Smooth muscle cell (in vitro differentiated cells): ENCODE measurements around the gene GNA12. TPM values are rescaled to one million over a fixed set of nuclear protein-coding genes. Genes with fewer than 3 reads are reported as not detected.

Source experiments
- DNase-seq: peaks from one replicate; lab custom pipeline; 2025; ENCODE audit not compliant: unreplicated experiment; lab: John Stamatoyannopoulos, UW
- H2AFZ ChIP-seq: fragments of 200-600 bp; sonication (generic); 2 replicates; pipeline ENCODE4 v1.6.0; 2016; ENCODE audit warnings: antibody characterized with exemption, low read depth, mild to moderate bottlenecking
- H3F3A ChIP-seq: fragments of 200-600 bp; sonication (generic); 2 replicates; pipeline ENCODE4 v1.6.0; 2017; ENCODE audit warnings: antibody characterized with exemption, low read depth
- H3K27ac ChIP-seq: fragments of 200-600 bp; sonication (generic); 2 replicates; pipeline ENCODE4 v1.5.1; 2016; ENCODE audit warnings: low read depth, mild to moderate bottlenecking
- H3K27me3 ChIP-seq: fragments of 200-600 bp; sonication (generic); 2 replicates; pipeline ENCODE4 v1.6.1; 2016; ENCODE audit warnings: low read depth, mild to moderate bottlenecking
- H3K36me3 ChIP-seq: fragments of 200-600 bp; sonication (generic); 2 replicates; pipeline ENCODE4 v1.5.1; 2016; ENCODE audit warnings: low read depth
- H3K4me1 ChIP-seq: fragments of 200-600 bp; sonication (generic); 2 replicates; pipeline ENCODE4 v1.5.1; 2016; ENCODE audit warnings: low read depth
- H3K4me2 ChIP-seq: fragments of 200-600 bp; sonication (generic); 2 replicates; pipeline ENCODE4 v1.6.0; 2016; ENCODE audit warnings: mild to moderate bottlenecking
- H3K4me3 ChIP-seq: fragments of 200-600 bp; sonication (generic); 2 replicates; pipeline ENCODE4 v1.5.1; 2016; ENCODE audit warnings: mild to moderate bottlenecking
- H3K79me2 ChIP-seq: fragments of 200-600 bp; sonication (generic); 2 replicates; pipeline ENCODE4 v1.6.0; 2016; ENCODE audit warnings: low read depth, mild to moderate bottlenecking
- H3K9ac ChIP-seq: fragments of 200-600 bp; sonication (generic); 2 replicates; pipeline ENCODE4 v1.6.0; 2016; ENCODE audit warnings: low read depth
- H3K9me3 ChIP-seq: fragments of 200-600 bp; sonication (generic); replicated peaks from 2 replicates; pipeline ENCODE4 v1.5.1; 2016; ENCODE audit warnings: low read depth
- H4K20me1 ChIP-seq: fragments of 200-600 bp; sonication (generic); 2 replicates; pipeline ENCODE4 v1.6.0; 2016; ENCODE audit warnings: low read depth
- CTCF ChIP-seq: fragments of 200-600 bp; sonication (generic); IDR thresholded peaks from 2 replicates; pipeline ENCODE4 v1.5.1; 2017; ENCODE audit warnings: borderline replicate concordance, mild to moderate bottlenecking, antibody characterized with exemption; ENCODE audit not compliant: insufficient read depth, poor library complexity, severe bottlenecking
- WGBS: methylation state at CpG from one replicate; pipeline ENCODE4 v1.1.7; 2016; ENCODE audit warnings: low lambda C conversion rate; 5-methylcytosine and 5-hydroxymethylcytosine counted together
- polyA plus RNA-seq: library from polyadenylated mRNA; unstranded; fragments of >200 nt; fragmentation: Nextera tagmentation; extraction: Ambion mirVana; gene quantifications from 2 replicates; pipeline ENCODE4 v1.2.1, GENCODE V29; 2016
- total RNA-seq: library from RNA; depleted of rRNA; stranded (reverse); fragments of >200 nt; gene quantifications from 2 replicates; pipeline ENCODE4 v1.2.3, GENCODE V29; 2014

GNA12 gene
- total and polyA plus RNA-seq, 2 experiments from 2014 or later, result 20.3 to 34.7 TPM

GRCh38 chr7:2824026-2824677 is 20.0 kb downstream of the GNA12 start:
- Histone ChIP-seq H4K20me1 (peaks cover 63% of the 10 kb centered on the region), H3K4me2 (peak overlapping the region; percentile 73), H3F3A (peaks cover 21% of the 10 kb centered on the region), H3K9me3 (no peaks in the 10 kb centered on the region), H3K9ac (no peak overlapping the region), H3K27me3 (no peaks in the 10 kb centered on the region), H3K79me2 (peaks cover 76% of the 10 kb centered on the region), H3K4me1 (peaks cover 58% of the 10 kb centered on the region), H2AFZ (no peak overlapping the region), H3K4me3 (no peak overlapping the region), H3K36me3 (no peaks in the 10 kb centered on the region), H3K27ac (peak overlapping the region; percentile 95)
- DNase-seq, result no peak
- 77% methylated on average over 16 of the region's 16 CpGs for WGBS
- no peak for TF ChIP-seq CTCF

- 47% methylated on average over 5 of the region's 5 CpGs for WGBS
- Histone ChIP-seq H4K20me1 (peaks cover 54% of the 10 kb centered on the region), H3K4me1 (peaks cover 61% of the 10 kb centered on the region), H3K4me2 (peak overlapping the region; percentile 73), H3K27me3 (no peaks in the 10 kb centered on the region), H3F3A (peaks cover 21% of the 10 kb centered on the region), H3K4me3 (no peak overlapping the region), H3K27ac (peak overlapping the region; percentile 95), H3K79me2 (peaks cover 76% of the 10 kb centered on the region), H2AFZ (no peak overlapping the region), H3K9me3 (no peaks in the 10 kb centered on the region), H3K36me3 (no peaks in the 10 kb centered on the region), H3K9ac (no peak overlapping the region)
- no peak for DNase-seq
- no peak for TF ChIP-seq CTCF
These were observed 21.0 kb downstream of the GNA12 start for GRCh38 chr7:2823130-2823529.

DNA sequence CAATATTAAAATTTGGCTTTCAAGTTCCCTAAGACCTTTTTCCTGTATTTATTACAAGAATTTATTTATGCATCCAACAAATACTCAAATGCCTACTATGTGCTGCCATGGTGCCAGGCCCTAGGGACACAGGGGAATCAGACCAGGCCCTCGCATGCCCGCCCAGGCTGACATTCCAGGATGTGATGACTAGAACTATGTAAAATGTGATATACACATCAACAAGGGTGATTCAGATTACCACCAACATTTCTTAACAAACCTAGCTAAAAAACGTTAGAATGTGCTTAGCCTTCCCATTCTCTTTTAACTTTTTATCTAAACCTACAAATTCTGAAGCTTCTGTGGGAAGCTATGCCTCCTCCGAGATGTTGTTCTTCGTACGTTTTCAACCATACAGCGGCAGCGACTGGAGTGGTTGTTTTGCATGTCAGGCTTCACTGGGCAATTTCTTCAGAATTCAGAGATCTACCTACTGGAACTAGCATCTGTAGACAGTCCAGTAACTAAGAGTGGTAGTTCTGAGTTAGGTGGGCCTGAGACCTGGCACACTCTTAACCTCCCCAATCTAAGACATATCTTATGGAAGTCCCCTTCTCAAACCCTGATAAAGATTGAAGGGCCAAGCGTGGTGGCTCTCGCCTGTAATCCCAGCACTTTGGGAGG is 22.1 kb downstream of the GNA12 start:
- Histone ChIP-seq H3K4me1 (peaks cover 61% of the 10 kb centered on the region), H3K9ac (peak overlapping the region; percentile 82), H4K20me1 (peaks cover 42% of the 10 kb centered on the region), H3K4me2 (peak overlapping the region; percentile 73), H3F3A (peaks cover 21% of the 10 kb centered on the region), H3K79me2 (peaks cover 76% of the 10 kb centered on the region), H3K27ac (peak overlapping the region; percentile 95), H2AFZ (no peak overlapping the region), H3K9me3 (no peaks in the 10 kb centered on the region), H3K27me3 (no peaks in the 10 kb centered on the region), H3K4me3 (no peak overlapping the region), H3K36me3 (no peaks in the 10 kb centered on the region)
- DNase-seq, result no peak
- TF ChIP-seq CTCF, result no peak
- 28% methylated on average over 10 of the region's 10 CpGs for WGBS
